Diencephalon (tissue), 1 donor: Measurements from ENCODE around the gene KHDC1. TPM values are rescaled to one million over a fixed set of nuclear protein-coding genes. Genes with fewer than 3 reads are reported as not detected.

ENCODE experiments used
- small RNA-seq: library from RNA; depleted of rRNA; stranded (forward); fragments of <200 nt; gene quantifications from one replicate; pipeline ENCODE3, GENCODE V24; 2014
- total RNA-seq: library from RNA; depleted of rRNA; stranded (reverse); fragments of >200 nt; gene quantifications from one replicate; pipeline ENCODE4 v1.2.3, GENCODE V29; 2014

KHDC1 gene
- 7.8 TPM for total RNA-seq

GRCh38 chr6:73262671-73263569, at the start of gene KHDC1:
Gene KHDC1, minus strand, starts transcription at chr6:73263196. Its CDS starts 20,679 bp downstream, at chr6:73242517.

GRCh38 chr6:73225396-73225795, 37.6 kb downstream of the KHDC1 start, which contains the start of gene KHDC1L:
Gene KHDC1L, minus strand, starts transcription at chr6:73225496. Its CDS starts 88 bp downstream, at chr6:73225408.

Small RNA genes within 50 kb of the gene (small RNA-seq; reads per million reads assigned to genes)
- gene RPSAP41, result not detected

Other genes with a start within 250 kb of the KHDC1 start
- gene KHDC1L, start 37.7 kb downstream of the KHDC1 start, total RNA-seq, result 0.69 TPM
- not detected for gene DPPA5, start 91.1 kb upstream of the KHDC1 start, total RNA-seq
- gene KHDC3L, start 99.5 kb upstream of the KHDC1 start, total RNA-seq, result not detected
- gene OOEP, start 106.7 kb upstream of the KHDC1 start, total RNA-seq, result not detected
- 0.46 TPM for gene DDX43, start 131.6 kb upstream of the KHDC1 start, total RNA-seq
- gene CGAS, start 189.1 kb upstream of the KHDC1 start, total RNA-seq, result 1.6 TPM
- gene MTO1, start 198.5 kb upstream of the KHDC1 start, total RNA-seq, result 26.8 TPM